SW480 (cell line): Measurements from ENCODE around the gene TBX4.

Source experiments
- DNase-seq: peaks from one replicate; pipeline ENCODE4 v3.0.0-alpha.2; 2016; ENCODE audit warnings: low spot score

The TBX4 gene

GRCh38 chr17:61465550-61466237, 13.5 kb downstream of the TBX4 start:
- DNase-seq, result no peak

GRCh38 chr17:61466246-61466645, 14.0 kb downstream of the TBX4 start:
- DNase-seq, result no peak

GRCh38 chr17:61467416-61468262, 15.4 kb downstream of the TBX4 start:
- DNase-seq, result no peak

GRCh38 chr17:61468263-61468907, 16.2 kb downstream of the TBX4 start:
- DNase-seq, result no peak

GRCh38 chr17:61469474-61469873, 17.3 kb downstream of the TBX4 start:
- DNase-seq, result no peak

- DNase-seq, result no peak
Observed at GRCh38 chr17:61469949-61470348, 17.7 kb downstream of the TBX4 start.

- no peak for DNase-seq
Observed at GRCh38 chr17:61470530-61471136, 18.4 kb downstream of the TBX4 start.

GRCh38 chr17:61474235-61474927, 22.2 kb downstream of the TBX4 start:
- no peak for DNase-seq

GRCh38 chr17:61474934-61475333, 22.7 kb downstream of the TBX4 start:
- DNase-seq, result no peak

GRCh38 chr17:61475726-61476125, 23.5 kb downstream of the TBX4 start:
- DNase-seq, result no peak

- no peak for DNase-seq
Observed at GRCh38 chr17:61476476-61477203, 24.4 kb downstream of the TBX4 start.

GRCh38 chr17:61477204-61477834, 25.1 kb downstream of the TBX4 start:
- no peak for DNase-seq

GRCh38 chr17:61478026-61478789, 26.0 kb downstream of the TBX4 start:
- no peak for DNase-seq

- DNase-seq, result no peak
Observed at GRCh38 chr17:61478790-61479492, 26.7 kb downstream of the TBX4 start.

GRCh38 chr17:61479493-61480413, 27.5 kb downstream of the TBX4 start:
- no peak for DNase-seq

- no peak for DNase-seq
Observed at GRCh38 chr17:61480414-61480807, 28.2 kb downstream of the TBX4 start.

- no peak for DNase-seq
Observed at GRCh38 chr17:61481421-61481820, 29.2 kb downstream of the TBX4 start.

- DNase-seq, result no peak
Observed at GRCh38 chr17:61482467-61482866, 30.2 kb downstream of the TBX4 start.
